GM23248 (cell line): ENCODE results near the gene TUBB3. TPM values are rescaled to one million over a fixed set of nuclear protein-coding genes. Genes with fewer than 3 reads are reported as not detected.

Experiments used
- DNase-seq: peaks from one replicate; pipeline ENCODE4 v3.0.0-alpha.2; 2015
- H2AFZ ChIP-seq: fragments of 200-600 bp; sonication (generic); 2 replicates; pipeline ENCODE4 v1.6.1; 2016; ENCODE audit warnings: antibody characterized with exemption
- H3F3A ChIP-seq: fragments of 200-600 bp; sonication (generic); 2 replicates; pipeline ENCODE4 v1.6.1; 2016; ENCODE audit warnings: mild to moderate bottlenecking, antibody characterized with exemption, mixed run types; ENCODE audit not compliant: insufficient read depth
- H3K27ac ChIP-seq: fragments of 200-600 bp; sonication (generic); 2 replicates; pipeline ENCODE4 v1.5.1; 2016; ENCODE audit warnings: mild to moderate bottlenecking
- H3K27me3 ChIP-seq: fragments of 200-600 bp; sonication (generic); replicated peaks from 2 replicates; pipeline ENCODE4 v1.6.1; 2016; ENCODE audit warnings: mild to moderate bottlenecking; ENCODE audit not compliant: insufficient read depth
- H3K36me3 ChIP-seq: fragments of 200-600 bp; sonication (generic); 2 replicates; pipeline ENCODE4 v1.6.1; 2016; ENCODE audit warnings: low read depth, mild to moderate bottlenecking
- H3K4me1 ChIP-seq: fragments of 200-600 bp; sonication (generic); 2 replicates; pipeline ENCODE4 v1.6.1; 2016; ENCODE audit warnings: mild to moderate bottlenecking; ENCODE audit not compliant: insufficient read depth
- H3K4me2 ChIP-seq: fragments of 200-600 bp; sonication (generic); one replicate; pipeline ENCODE4 v1.6.1; 2016; ENCODE audit warnings: mild to moderate bottlenecking; ENCODE audit not compliant: unreplicated experiment
- H3K4me3 ChIP-seq: fragments of 200-600 bp; sonication (generic); 2 replicates; pipeline ENCODE4 v1.5.1; 2016; ENCODE audit warnings: mild to moderate bottlenecking
- H3K79me2 ChIP-seq: fragments of 200-600 bp; sonication (generic); 2 replicates; pipeline ENCODE4 v1.6.1; 2016; ENCODE audit warnings: mild to moderate bottlenecking; ENCODE audit not compliant: insufficient read depth
- H3K9ac ChIP-seq: fragments of 200-600 bp; sonication (generic); 2 replicates; pipeline ENCODE4 v1.6.1; 2016; ENCODE audit warnings: mild to moderate bottlenecking
- H3K9me2 ChIP-seq: fragments of 200-600 bp; sonication (generic); 2 replicates; pipeline ENCODE4 v1.6.1; 2016; ENCODE audit warnings: mixed run types, mild to moderate bottlenecking, moderate library complexity; ENCODE audit not compliant: insufficient read depth
- H3K9me3 ChIP-seq: fragments of 200-600 bp; sonication (generic); one replicate; pipeline ENCODE4 v1.6.1; 2017; ENCODE audit warnings: low read depth
- H4K20me1 ChIP-seq: fragments of 200-600 bp; sonication (generic); 2 replicates; pipeline ENCODE4 v1.6.0; 2016; ENCODE audit not compliant: insufficient read depth
- EZH2 ChIP-seq: fragments of 200-600 bp; sonication (generic); IDR thresholded peaks from 2 replicates; pipeline ENCODE4 v1.6.1; 2018; ENCODE audit warnings: antibody characterized with exemption, mild to moderate bottlenecking; ENCODE audit not compliant: insufficient read depth, poor library complexity, severe bottlenecking
- EZH2phosphoT487 ChIP-seq: fragments of 200-600 bp; sonication (generic); IDR thresholded peaks from 2 replicates; pipeline ENCODE4 v1.6.1; 2018; ENCODE audit warnings: antibody characterized with exemption, moderate library complexity, mild to moderate bottlenecking, low read depth; ENCODE audit not compliant: insufficient read depth
- WGBS, 2 experiments: methylation state at CpG; one replicate each; pipeline ENCODE4 v1.1.6; 2015 to 2017; ENCODE audit warnings: low lambda C conversion rate in 2 of 2, low coverage in 1 of 2; ENCODE audit errors: missing lambda C conversion rate in 2 of 2; 5-methylcytosine and 5-hydroxymethylcytosine counted together
- in situ Hi-C: fragments of 300-500 bp; cut with MboI; formaldehyde crosslinking; loops from 2 replicates; pipeline ENCODE4 v1.15.0; 2020
- polyA plus RNA-seq: library from polyadenylated mRNA; unstranded; fragments of >200 nt; fragmentation: Nextera tagmentation; extraction: Ambion mirVana; gene quantifications from 2 replicates; pipeline ENCODE4 v1.2.1, GENCODE V29; 2016
- total RNA-seq: library from RNA; depleted of rRNA; stranded (reverse); fragments of >200 nt; shearing (Covaris generic); gene quantifications from 2 replicates; pipeline ENCODE4 v1.2.3, GENCODE V29; 2014; rRNA removed

The TUBB3 gene
- total and polyA plus RNA-seq, 2 experiments from 2014 or later, result 95.8 to 215 TPM

DNA sequence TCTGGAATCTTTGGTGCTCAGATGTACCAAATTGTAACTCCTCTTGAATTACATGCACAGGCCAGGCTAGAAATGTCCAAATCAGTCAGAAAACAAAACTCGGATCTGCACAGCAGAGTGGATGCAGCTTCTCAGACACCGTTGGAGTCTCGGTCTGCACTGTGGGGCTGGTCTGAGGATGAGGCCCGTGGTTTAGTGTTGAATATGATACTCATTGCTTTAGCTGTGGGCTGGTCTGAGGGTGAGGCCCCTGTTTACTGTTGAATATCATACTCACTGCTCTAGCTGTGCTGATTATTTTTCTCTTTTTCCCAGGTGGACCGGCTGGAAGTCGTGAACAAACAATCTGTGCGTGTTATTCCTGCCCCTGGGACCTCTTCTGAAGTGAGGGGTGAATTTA lies 61.1 kb downstream of the TUBB3 start:
- no peaks in the 10 kb centered on the region for H3K79me2 ChIP-seq
- in situ Hi-C loops, result no loop called here
- no peaks in the 10 kb centered on the region for H3K4me1 ChIP-seq
- H3K9me2 ChIP-seq, result no peaks in the 10 kb centered on the region
- DNase-seq, result no peak
- no peaks in the 10 kb centered on the region for H4K20me1 ChIP-seq
- H3K4me3 ChIP-seq, result no peak overlapping the region
- no peak for TF ChIP-seq EZH2
- TF ChIP-seq EZH2phosphoT487, result no peak
- H3F3A ChIP-seq, result no peaks in the 10 kb centered on the region
- no peak overlapping the region for H3K4me2 ChIP-seq
- peaks cover 13% of the 10 kb centered on the region for H3K36me3 ChIP-seq
- H3K9me3 ChIP-seq, result no peaks in the 10 kb centered on the region
- 92 to 93% methylated on average over 7 of the region's 7 CpGs for WGBS, 2 experiments
- no peak overlapping the region for H3K9ac ChIP-seq
- no peaks in the 10 kb centered on the region for H3K27me3 ChIP-seq
- no peak overlapping the region for H2AFZ ChIP-seq
- no peak overlapping the region for H3K27ac ChIP-seq

DNA sequence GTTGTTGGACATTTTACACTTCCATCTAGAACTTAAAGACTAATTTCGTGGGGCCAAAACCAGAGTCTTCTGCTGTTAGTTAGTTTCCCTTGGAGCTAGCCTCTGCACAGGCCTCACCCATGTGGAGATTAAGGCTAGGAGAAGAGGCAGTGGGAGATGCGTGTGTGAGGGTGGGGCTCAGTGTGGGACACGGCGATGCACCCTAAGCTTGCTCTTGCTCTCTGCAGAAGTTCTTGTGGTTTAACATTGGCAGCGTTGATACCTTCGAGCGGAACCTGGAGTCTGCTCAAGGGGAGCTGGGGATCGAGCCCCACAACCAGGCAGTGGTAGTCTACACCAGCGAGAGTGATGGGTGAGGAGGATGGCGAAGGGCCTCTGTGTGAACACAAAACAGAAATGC lies 62.1 kb downstream of the TUBB3 start:
- Histone ChIP-seq H3K4me2 (no peak overlapping the region), H3K4me3 (no peak overlapping the region), H4K20me1 (no peaks in the 10 kb centered on the region), H2AFZ (no peak overlapping the region), H3F3A (no peaks in the 10 kb centered on the region), H3K4me1 (no peaks in the 10 kb centered on the region), H3K9me3 (no peaks in the 10 kb centered on the region), H3K27ac (no peak overlapping the region), H3K9ac (no peak overlapping the region), H3K36me3 (peaks cover 13% of the 10 kb centered on the region), H3K9me2 (no peaks in the 10 kb centered on the region), H3K27me3 (no peaks in the 10 kb centered on the region), H3K79me2 (no peaks in the 10 kb centered on the region)
- 94 to 96% methylated on average over 10 of the region's 10 CpGs for WGBS, 2 experiments
- no peak for TF ChIP-seq EZH2
- TF ChIP-seq EZH2phosphoT487, result no peak
- DNase-seq, result no peak
- in situ Hi-C loops, result no loop called here

Other genes with a start within 250 kb of the TUBB3 start
- 43.8 and 49.6 TPM in 2 replicates for gene CDK10, start 236.7 kb upstream of the TUBB3 start, total RNA-seq
- gene CDK10, start 236.7 kb upstream of the TUBB3 start, polyA plus RNA-seq, result 51.9 and 52.8 TPM in 2 replicates
- 19.2 and 27.5 TPM in 2 replicates for gene SPATA2L, start 221.6 kb upstream of the TUBB3 start, total RNA-seq
- 10.3 and 12.7 TPM in 2 replicates for gene SPATA2L, start 221.6 kb upstream of the TUBB3 start, polyA plus RNA-seq
- gene VPS9D1, start 202.4 kb upstream of the TUBB3 start, total RNA-seq, result 15.8 and 19.5 TPM in 2 replicates
- 4.8 and 5.6 TPM in 2 replicates for gene VPS9D1, start 202.4 kb upstream of the TUBB3 start, polyA plus RNA-seq
- gene ZNF276, start 201.8 kb upstream of the TUBB3 start, total RNA-seq, result 12.0 and 19.3 TPM in 2 replicates
- 4.2 and 4.3 TPM in 2 replicates for gene ZNF276, start 201.8 kb upstream of the TUBB3 start, polyA plus RNA-seq
- 10.6 and 12.4 TPM in 2 replicates for gene FANCA, start 106.7 kb upstream of the TUBB3 start, total RNA-seq
- gene FANCA, start 106.7 kb upstream of the TUBB3 start, polyA plus RNA-seq, result 6.5 and 7.9 TPM in 2 replicates
- gene SPIRE2, start 94.9 kb upstream of the TUBB3 start, total RNA-seq, result 3.6 TPM in 1 of 2 replicates, not detected in the other
- 0.55 and 0.79 TPM in 2 replicates for gene SPIRE2, start 94.9 kb upstream of the TUBB3 start, polyA plus RNA-seq
- gene TCF25, start 49.8 kb upstream of the TUBB3 start, total RNA-seq, result 143 and 166 TPM in 2 replicates
- gene TCF25, start 49.8 kb upstream of the TUBB3 start, polyA plus RNA-seq, result 162 and 165 TPM in 2 replicates
- gene MC1R, start 4.5 kb upstream of the TUBB3 start, total RNA-seq, result 5.6 and 7.7 TPM in 2 replicates
- gene MC1R, start 4.5 kb upstream of the TUBB3 start, polyA plus RNA-seq, result 3.8 and 4.0 TPM in 2 replicates
- 65.8 and 106 TPM in 2 replicates for gene DEF8, start 25.4 kb downstream of the TUBB3 start, total RNA-seq
- 85.3 and 88.9 TPM in 2 replicates for gene DEF8, start 25.4 kb downstream of the TUBB3 start, polyA plus RNA-seq
- 2.0 and 3.1 TPM in 2 replicates for gene DBNDD1, start 96.1 kb downstream of the TUBB3 start, total RNA-seq
- gene DBNDD1, start 96.1 kb downstream of the TUBB3 start, polyA plus RNA-seq, result 1.4 and 1.6 TPM in 2 replicates
- gene PRDM7, start 154.0 kb downstream of the TUBB3 start, total RNA-seq, result not detected in 2 replicates
- not detected in 2 replicates for gene PRDM7, start 154.0 kb downstream of the TUBB3 start, polyA plus RNA-seq